LNCAP (cell line): ENCODE results near the gene SUCNR1.

Source experiments
- TF ChIP-seq, protein P1 (sequence below): fragments of 450-650 bp; IDR thresholded peaks from 2 replicates; pipeline ENCODE4 v1.5.1; 2017; ENCODE audit warnings: mild to moderate bottlenecking

SUCNR1 gene

DNA sequence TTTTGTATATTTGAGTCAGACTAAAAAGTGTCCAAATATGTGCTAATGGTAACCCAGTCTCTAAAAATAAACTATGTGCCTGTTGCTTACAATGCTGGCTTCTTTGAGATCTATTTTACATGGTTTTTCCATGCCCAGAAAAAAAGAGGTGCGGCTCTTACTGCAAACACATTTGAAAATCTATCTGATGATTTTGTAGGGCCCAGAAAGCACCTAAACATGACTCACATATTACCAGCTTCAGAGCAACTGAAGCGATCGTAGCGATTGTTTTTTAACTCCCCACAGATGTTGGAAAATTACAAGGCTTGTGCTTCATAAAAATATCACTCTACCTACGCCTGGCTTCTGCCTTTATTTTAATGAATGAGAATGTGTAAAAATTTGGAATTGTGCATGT lies 53.5 kb downstream of the SUCNR1 start:
- TF ChIP-seq, protein P1, sequence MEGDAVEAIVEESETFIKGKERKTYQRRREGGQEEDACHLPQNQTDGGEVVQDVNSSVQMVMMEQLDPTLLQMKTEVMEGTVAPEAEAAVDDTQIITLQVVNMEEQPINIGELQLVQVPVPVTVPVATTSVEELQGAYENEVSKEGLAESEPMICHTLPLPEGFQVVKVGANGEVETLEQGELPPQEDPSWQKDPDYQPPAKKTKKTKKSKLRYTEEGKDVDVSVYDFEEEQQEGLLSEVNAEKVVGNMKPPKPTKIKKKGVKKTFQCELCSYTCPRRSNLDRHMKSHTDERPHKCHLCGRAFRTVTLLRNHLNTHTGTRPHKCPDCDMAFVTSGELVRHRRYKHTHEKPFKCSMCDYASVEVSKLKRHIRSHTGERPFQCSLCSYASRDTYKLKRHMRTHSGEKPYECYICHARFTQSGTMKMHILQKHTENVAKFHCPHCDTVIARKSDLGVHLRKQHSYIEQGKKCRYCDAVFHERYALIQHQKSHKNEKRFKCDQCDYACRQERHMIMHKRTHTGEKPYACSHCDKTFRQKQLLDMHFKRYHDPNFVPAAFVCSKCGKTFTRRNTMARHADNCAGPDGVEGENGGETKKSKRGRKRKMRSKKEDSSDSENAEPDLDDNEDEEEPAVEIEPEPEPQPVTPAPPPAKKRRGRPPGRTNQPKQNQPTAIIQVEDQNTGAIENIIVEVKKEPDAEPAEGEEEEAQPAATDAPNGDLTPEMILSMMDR, result no peak

DNA sequence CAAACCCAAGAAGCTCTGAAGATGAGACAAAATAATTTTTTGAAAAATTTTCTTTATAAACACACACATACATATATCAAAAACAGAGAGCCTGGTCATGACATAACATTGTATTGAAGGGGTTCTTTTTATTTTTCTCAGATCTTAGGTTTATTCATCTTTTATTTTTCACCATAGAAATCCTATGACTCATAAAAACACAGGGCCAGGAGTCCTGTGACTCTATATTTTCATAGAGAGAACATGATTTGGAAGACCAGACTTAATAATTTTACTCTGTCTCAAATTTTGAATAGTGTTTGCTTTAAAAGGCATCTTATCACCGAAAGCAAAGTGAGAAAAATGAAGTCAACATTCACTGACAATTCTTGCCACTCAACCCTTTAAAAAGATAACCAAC lies 57.7 kb downstream of the SUCNR1 start:
- TF ChIP-seq, protein P1, result no peak

DNA sequence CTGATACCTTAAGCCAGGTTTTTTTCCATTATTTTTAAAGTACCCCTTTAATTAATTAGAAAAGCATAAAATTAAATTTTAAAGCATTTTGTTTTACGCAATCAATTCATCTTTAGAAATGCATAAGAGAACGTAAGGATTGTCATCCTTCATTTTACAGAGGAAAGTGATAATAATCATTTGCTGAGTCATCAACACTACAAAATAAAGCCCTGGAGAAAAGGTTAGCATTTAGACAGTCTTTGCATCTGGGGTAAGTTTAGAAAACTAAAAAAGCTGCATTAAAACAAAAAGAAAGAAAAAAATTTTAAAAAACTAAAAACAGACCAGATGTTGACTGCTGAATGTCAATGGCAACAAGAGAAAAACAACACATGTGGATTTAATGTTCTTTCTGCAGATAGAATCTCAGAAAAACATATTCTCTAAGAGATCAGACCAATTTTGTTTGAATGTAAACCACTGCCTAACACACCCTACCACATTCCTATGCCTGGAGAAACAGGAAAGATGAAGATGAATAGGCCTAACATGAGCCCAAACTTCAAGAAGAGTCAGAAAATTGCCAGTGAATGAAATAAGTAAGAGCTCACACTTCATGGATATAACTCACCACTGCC lies 59.9 kb downstream of the SUCNR1 start:
- TF ChIP-seq, protein P1, result no peak
